SK-N-SH (cell line): ENCODE results near the gene FRZB.

Experiments
- ELF1 ChIP-seq: IDR thresholded peaks from 2 replicates; pipeline ENCODE4 v1.4.0; 2012
- EP300 ChIP-seq, 2 experiments: IDR thresholded peaks; 2 replicates each; pipeline versions ENCODE4 v1.4.0 to v1.6.1; 2012; ENCODE audit warnings: borderline replicate concordance in 1 of 2, low read depth in 1 of 2, low read length in 1 of 2
- EZH2phosphoT487 ChIP-seq: fragments of 200-600 bp; sonication (generic); IDR thresholded peaks from 2 replicates; pipeline ENCODE4 v1.6.1; 2017; ENCODE audit warnings: low read depth, mixed run types, mild to moderate bottlenecking, antibody characterized with exemption, moderate library complexity, borderline replicate concordance
- GABPA ChIP-seq: IDR thresholded peaks from 2 replicates; pipeline ENCODE4 v1.4.0; 2012; ENCODE audit warnings: low read depth, mild to moderate bottlenecking
- MXI1 ChIP-seq: IDR thresholded peaks from 2 replicates; pipeline ENCODE4 v1.6.1; 2012; ENCODE audit warnings: mild to moderate bottlenecking, low read depth, low read length, improper control_type of control experiment
- RAD21 ChIP-seq: IDR thresholded peaks from 2 replicates; pipeline ENCODE4 v1.6.1; 2012; ENCODE audit warnings: mild to moderate bottlenecking, low read length
- REST ChIP-seq: IDR thresholded peaks from 2 replicates; pipeline ENCODE4 v1.6.1; 2012; ENCODE audit warnings: mild to moderate bottlenecking, low read depth, low read length, moderate library complexity
- SIN3A ChIP-seq: IDR thresholded peaks from 2 replicates; pipeline ENCODE4 v1.6.1; 2012; ENCODE audit warnings: low read depth, mild to moderate bottlenecking, low read length, moderate library complexity, borderline replicate concordance
- TCF12 ChIP-seq: IDR thresholded peaks from 2 replicates; pipeline ENCODE4 v1.4.0; 2012
- TF ChIP-seq, protein P1 (sequence below): fragments of 200-600 bp; sonication (generic); IDR thresholded peaks from 2 replicates; pipeline ENCODE4 v1.6.1; 2017; ENCODE audit warnings: antibody characterized with exemption, mild to moderate bottlenecking, moderate library complexity
- TF ChIP-seq, protein P2 (sequence below): IDR thresholded peaks from 2 replicates; pipeline ENCODE4 v1.4.0; 2012; ENCODE audit warnings: low read depth
- TF ChIP-seq, protein P3 (sequence below): fragments of 150-350 bp; IDR thresholded peaks from 2 replicates; pipeline ENCODE4 v1.6.1; 2016; ENCODE audit warnings: mild to moderate bottlenecking, low read depth, low read length

- TF ChIP-seq SIN3A (no peak), EP300 (IDR thresholded peaks at IDR 0.05; ENCODE audit: borderline replicate concordance in 1 of 2, low read depth in 1 of 2, low read length in 1 of 2) (no peak), EZH2phosphoT487 (no peak), REST (no peak), TCF12 (no peak), GABPA (no peak), MXI1 (no peak), ELF1 (no peak), RAD21 (no peak)
- TF ChIP-seq, protein P1, sequence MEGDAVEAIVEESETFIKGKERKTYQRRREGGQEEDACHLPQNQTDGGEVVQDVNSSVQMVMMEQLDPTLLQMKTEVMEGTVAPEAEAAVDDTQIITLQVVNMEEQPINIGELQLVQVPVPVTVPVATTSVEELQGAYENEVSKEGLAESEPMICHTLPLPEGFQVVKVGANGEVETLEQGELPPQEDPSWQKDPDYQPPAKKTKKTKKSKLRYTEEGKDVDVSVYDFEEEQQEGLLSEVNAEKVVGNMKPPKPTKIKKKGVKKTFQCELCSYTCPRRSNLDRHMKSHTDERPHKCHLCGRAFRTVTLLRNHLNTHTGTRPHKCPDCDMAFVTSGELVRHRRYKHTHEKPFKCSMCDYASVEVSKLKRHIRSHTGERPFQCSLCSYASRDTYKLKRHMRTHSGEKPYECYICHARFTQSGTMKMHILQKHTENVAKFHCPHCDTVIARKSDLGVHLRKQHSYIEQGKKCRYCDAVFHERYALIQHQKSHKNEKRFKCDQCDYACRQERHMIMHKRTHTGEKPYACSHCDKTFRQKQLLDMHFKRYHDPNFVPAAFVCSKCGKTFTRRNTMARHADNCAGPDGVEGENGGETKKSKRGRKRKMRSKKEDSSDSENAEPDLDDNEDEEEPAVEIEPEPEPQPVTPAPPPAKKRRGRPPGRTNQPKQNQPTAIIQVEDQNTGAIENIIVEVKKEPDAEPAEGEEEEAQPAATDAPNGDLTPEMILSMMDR: no peak
- TF ChIP-seq, protein P2, sequence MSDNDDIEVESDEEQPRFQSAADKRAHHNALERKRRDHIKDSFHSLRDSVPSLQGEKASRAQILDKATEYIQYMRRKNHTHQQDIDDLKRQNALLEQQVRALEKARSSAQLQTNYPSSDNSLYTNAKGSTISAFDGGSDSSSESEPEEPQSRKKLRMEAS: no peak
- TF ChIP-seq, protein P3, sequence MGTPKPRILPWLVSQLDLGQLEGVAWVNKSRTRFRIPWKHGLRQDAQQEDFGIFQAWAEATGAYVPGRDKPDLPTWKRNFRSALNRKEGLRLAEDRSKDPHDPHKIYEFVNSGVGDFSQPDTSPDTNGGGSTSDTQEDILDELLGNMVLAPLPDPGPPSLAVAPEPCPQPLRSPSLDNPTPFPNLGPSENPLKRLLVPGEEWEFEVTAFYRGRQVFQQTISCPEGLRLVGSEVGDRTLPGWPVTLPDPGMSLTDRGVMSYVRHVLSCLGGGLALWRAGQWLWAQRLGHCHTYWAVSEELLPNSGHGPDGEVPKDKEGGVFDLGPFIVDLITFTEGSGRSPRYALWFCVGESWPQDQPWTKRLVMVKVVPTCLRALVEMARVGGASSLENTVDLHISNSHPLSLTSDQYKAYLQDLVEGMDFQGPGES: no peak
Measured at GRCh38 chr2:182817558-182817957, 48.9 kb downstream of the FRZB start.
